Tibial nerve (tissue), 4 donors: ENCODE measurements around the gene STUM. TPM values are rescaled to one million over a fixed set of nuclear protein-coding genes. Genes with fewer than 3 reads are reported as not detected.
A peak's percentile ranks its signal among the peaks of the same experiment; 100 is the strongest.

Experiments
- DNase-seq, 2 donors: peaks; one replicate each; pipeline ENCODE4 v3.0.0-alpha.2; 2019; ENCODE audit warnings: low spot score in 2 of 2
- H3K27ac ChIP-seq, 4 donors: fragments of 200-600 bp; sonication (generic) in 3 of 4; one replicate each; pipeline ENCODE4 v1.5.1; 2017 to 2019; ENCODE audit warnings: mild to moderate bottlenecking in 1 of 4
- H3K27me3 ChIP-seq, 2 donors: fragments of 200-600 bp; sonication (generic) in 1 of 2; one replicate each; pipeline versions ENCODE4 v1.5.1 to v1.6.0; 2017 to 2019
- H3K36me3 ChIP-seq, 3 donors: fragments of 200-600 bp; sonication (generic); one replicate each; pipeline ENCODE4 v1.5.1; 2018 to 2019
- H3K4me1 ChIP-seq, 4 donors: fragments of 200-600 bp; sonication (generic) in 3 of 4; one replicate each; pipeline ENCODE4 v1.5.1; 2017 to 2019
- H3K4me3 ChIP-seq, 4 donors: fragments of 200-600 bp; sonication (generic) in 3 of 4; one replicate each; pipeline ENCODE4 v1.5.1; 2017 to 2019; ENCODE audit warnings: mild to moderate bottlenecking in 1 of 4, moderate library complexity in 1 of 4
- H3K9me3 ChIP-seq, 4 donors: fragments of 200-600 bp; sonication (generic) in 3 of 4; one replicate each; pipeline ENCODE4 v1.5.1; 2017 to 2019
- CTCF ChIP-seq, 5 experiments: fragments of 200-600 bp in 3 of 5; fragments of 450-650 bp in 2 of 5; sonication (generic) in 3 of 5; IDR thresholded peaks; one replicate each; pipeline ENCODE4 v1.5.1; 2016 to 2019; ENCODE audit warnings: antibody characterized with exemption in 5 of 5, mild to moderate bottlenecking in 3 of 5, moderate library complexity in 2 of 5
- EP300 ChIP-seq, 2 donors: sonication (generic); formaldehyde crosslinking; IDR thresholded peaks; one replicate each; pipeline ENCODE4 v1.6.1; 2017; ENCODE audit warnings: antibody characterized with exemption in 2 of 2, mild to moderate bottlenecking in 1 of 2
- POLR2A ChIP-seq, 2 donors: fragments of 450-650 bp; IDR thresholded peaks; one replicate each; pipeline ENCODE4 v1.6.1; 2017; ENCODE audit warnings: antibody characterized with exemption in 2 of 2, mild to moderate bottlenecking in 2 of 2, moderate library complexity in 2 of 2
- WGBS, 2 donors: methylation state at CpG; one replicate each; pipeline ENCODE4 v1.1.5; 2018; 5-methylcytosine and 5-hydroxymethylcytosine counted together
- total RNA-seq, 4 donors: library from RNA; depleted of rRNA; stranded (reverse); fragments of >200 nt; gene quantifications; one replicate each; pipeline ENCODE4 v1.1.0, GENCODE V29; 2016

STUM gene
- total RNA-seq, 4 donors from 2014 or later, result 4.8 to 7.5 (median 6.9) TPM

GRCh38 chr1:226601456-226601855, 52.9 kb downstream of the STUM start:
- H3K9me3 ChIP-seq, result no peaks in the 10 kb centered on the region
- no peak for TF ChIP-seq POLR2A (IDR thresholded peaks at IDR 0.05)
- TF ChIP-seq CTCF (IDR thresholded peaks at IDR 0.05), result no peak
- no peak for TF ChIP-seq EP300 (IDR thresholded peaks at IDR 0.05)
- no peak for DNase-seq
- peaks cover 0 to 51% (median 37%) of the 10 kb centered on the region in 4 donors for H3K4me1 ChIP-seq
- H3K27ac ChIP-seq, result peak overlapping the region in 2 of 4 donors; percentile 92 to 98
- H3K36me3 ChIP-seq, result no peaks in the 10 kb centered on the region
- WGBS, 2 donors, result 93 to 96% methylated on average over 9 of the region's 9 CpGs
- H3K4me3 ChIP-seq, result no peak overlapping the region
- H3K27me3 ChIP-seq, result no peaks in the 10 kb centered on the region

- DNase-seq, result peak; percentile 70 to 73
- H3K27ac ChIP-seq, result peak overlapping the region; percentile 65 to 98 (median 84)
- TF ChIP-seq EP300 (IDR thresholded peaks at IDR 0.05) (peak; percentile 85 to 96), CTCF (IDR thresholded peaks at IDR 0.05) (no peak), POLR2A (IDR thresholded peaks at IDR 0.05) (no peak)
- peak overlapping the region in 2 of 4 donors; percentile 24 to 38 for H3K4me3 ChIP-seq
- no peaks in the 10 kb centered on the region for H3K36me3 ChIP-seq
- peaks cover 0 to 56% (median 37%) of the 10 kb centered on the region in 4 donors for H3K4me1 ChIP-seq
- WGBS, 2 donors, result 31 to 40% methylated on average over 13 to 17 of the region's 24 CpGs
- no peaks in the 10 kb centered on the region for H3K27me3 ChIP-seq
- H3K9me3 ChIP-seq, result no peaks in the 10 kb centered on the region
Observed at GRCh38 chr1:226602186-226603021, 53.8 kb downstream of the STUM start.

- peaks cover 0 to 56% (median 37%) of the 10 kb centered on the region in 4 donors for H3K4me1 ChIP-seq
- TF ChIP-seq CTCF (IDR thresholded peaks at IDR 0.05), result no peak
- no peak for TF ChIP-seq POLR2A (IDR thresholded peaks at IDR 0.05)
- TF ChIP-seq EP300 (IDR thresholded peaks at IDR 0.05), result no peak
- H3K9me3 ChIP-seq, result no peaks in the 10 kb centered on the region
- no peaks in the 10 kb centered on the region for H3K36me3 ChIP-seq
- H3K27ac ChIP-seq, result peak overlapping the region; percentile 65 to 98 (median 84)
- no peaks in the 10 kb centered on the region for H3K27me3 ChIP-seq
- peak; percentile 73 to 85 for DNase-seq
- WGBS, 2 donors, result 55 to 59% methylated on average over 8 of the region's 8 CpGs
- peak overlapping the region in 2 of 4 donors; percentile 24 to 38 for H3K4me3 ChIP-seq
Observed at GRCh38 chr1:226603022-226603857, 54.7 kb downstream of the STUM start.

GRCh38 chr1:226603858-226604559, 55.4 kb downstream of the STUM start:
- no peaks in the 10 kb centered on the region for H3K36me3 ChIP-seq
- no peak for DNase-seq
- H3K9me3 ChIP-seq, result no peaks in the 10 kb centered on the region
- no peaks in the 10 kb centered on the region for H3K27me3 ChIP-seq
- TF ChIP-seq CTCF (IDR thresholded peaks at IDR 0.05) (no peak), EP300 (IDR thresholded peaks at IDR 0.05) (no peak)
- no peak overlapping the region for H3K4me3 ChIP-seq
- peak overlapping the region; percentile 65 to 98 (median 84) for H3K27ac ChIP-seq
- 56 to 57% methylated on average over 18 of the region's 19 CpGs for WGBS, 2 donors
- H3K4me1 ChIP-seq, result peaks cover 0 to 60% (median 39%) of the 10 kb centered on the region in 4 donors
